COLO829 (cell line): Measurements from ENCODE around the gene NUP62CL.

Experiments used
- DNase-seq: peaks from one replicate; pipeline ENCODE4 v3.0.0; 2012; ENCODE audit warnings: low spot score

NUP62CL gene

GRCh38 chrX:107146670-107147069 lies 59.6 kb downstream of the NUP62CL start:
- no peak for DNase-seq

GRCh38 chrX:107135965-107136307 lies 70.3 kb downstream of the NUP62CL start:
- DNase-seq: no peak

- no peak for DNase-seq
Measured at GRCh38 chrX:107135049-107135964, 70.9 kb downstream of the NUP62CL start.

GRCh38 chrX:107123750-107124149 lies 82.5 kb downstream of the NUP62CL start:
- no peak for DNase-seq

- no peak for DNase-seq
Measured at GRCh38 chrX:107119283-107119682, 87.0 kb downstream of the NUP62CL start.

- DNase-seq: peak; percentile 40
Measured at GRCh38 chrX:107118322-107119147, 87.7 kb downstream of the NUP62CL start, which contains the start of gene RBM41. TSS of gene RBM41 (minus strand) at chrX:107118822. CDS start at chrX:107118773, 49 bp downstream.

GRCh38 chrX:107117993-107118321 lies 88.3 kb downstream of the NUP62CL start:
- no peak for DNase-seq

- DNase-seq: no peak
Measured at GRCh38 chrX:107107459-107107858, 98.8 kb downstream of the NUP62CL start.

GRCh38 chrX:107102980-107103379 lies 103.3 kb downstream of the NUP62CL start:
- no peak for DNase-seq

- DNase-seq: no peak
Measured at GRCh38 chrX:107076158-107076557, 130.1 kb downstream of the NUP62CL start.
